ENCODE data around the gene LILRA1.

DNA sequence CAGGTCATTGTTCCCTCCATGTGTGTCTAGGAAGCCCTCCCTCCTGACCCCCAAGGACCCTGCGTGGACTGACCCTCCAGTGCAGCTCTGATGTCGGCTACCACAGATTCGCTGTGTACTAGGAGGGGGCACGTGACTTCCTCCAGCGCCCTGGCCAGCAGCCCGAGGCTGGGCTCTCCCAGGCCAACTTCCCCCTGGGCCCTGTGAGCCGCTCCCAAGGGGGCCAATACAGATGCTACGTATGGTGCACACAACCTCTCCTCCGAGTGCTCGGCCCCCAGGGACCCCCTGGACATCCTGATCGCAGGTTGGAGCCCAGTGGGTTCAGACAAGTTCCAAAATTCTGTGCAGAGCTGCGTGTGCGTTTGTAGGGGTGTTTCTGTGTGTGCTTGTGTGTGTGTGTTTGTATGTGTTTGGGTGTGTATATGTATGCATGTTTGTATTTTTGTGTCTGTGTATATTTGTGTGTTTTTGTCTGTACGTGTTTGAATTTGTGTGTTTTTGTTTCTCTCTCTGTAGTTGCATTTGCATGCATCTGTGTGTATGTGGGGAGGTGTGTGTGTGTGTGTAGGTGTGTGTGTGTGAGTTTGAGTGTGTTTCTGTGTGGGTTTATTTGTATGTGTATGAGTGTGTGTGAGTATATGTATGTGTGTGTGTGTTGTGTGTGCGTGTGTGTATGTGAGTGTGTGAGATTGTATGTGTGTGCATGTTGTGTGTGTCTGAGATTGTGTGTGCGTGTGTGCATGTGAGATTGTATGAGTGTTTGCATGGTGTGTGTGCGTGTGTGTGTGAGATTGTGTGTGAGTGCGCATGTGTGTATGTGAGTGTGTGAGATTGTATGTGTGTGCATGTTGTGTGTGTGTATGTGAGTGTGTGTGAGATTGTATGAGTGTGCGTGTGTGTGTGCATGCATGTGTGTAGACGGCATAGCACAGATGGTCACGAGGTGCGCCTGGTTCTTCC, 41.2 kb upstream of the LILRA1 start:
- TF ChIP-seq CTCF (conservative IDR thresholded peaks at IDR 0.05; ENCODE audit: low read depth, low read length) (no peak), EZH2 (IDR thresholded peaks at IDR 0.05; ENCODE audit: borderline replicate concordance, low read depth, low read length, poor library complexity, severe bottlenecking) (no peak)
